MM.1S (cell line): ENCODE results near the gene KHDRBS2.

Experiments
- CTCF ChIP-seq: fragments of 300-600 bp; sonication (generic); IDR thresholded peaks from 2 replicates; pipeline ENCODE4 v1.5.1; 2016; ENCODE audit warnings: antibody characterized with exemption, low read length, mixed read lengths
- EZH2phosphoT487 ChIP-seq: fragments of 300-600 bp; sonication (generic); IDR thresholded peaks from 2 replicates; pipeline ENCODE4 v1.6.1; 2018; ENCODE audit warnings: antibody characterized with exemption, low read length

DNA sequence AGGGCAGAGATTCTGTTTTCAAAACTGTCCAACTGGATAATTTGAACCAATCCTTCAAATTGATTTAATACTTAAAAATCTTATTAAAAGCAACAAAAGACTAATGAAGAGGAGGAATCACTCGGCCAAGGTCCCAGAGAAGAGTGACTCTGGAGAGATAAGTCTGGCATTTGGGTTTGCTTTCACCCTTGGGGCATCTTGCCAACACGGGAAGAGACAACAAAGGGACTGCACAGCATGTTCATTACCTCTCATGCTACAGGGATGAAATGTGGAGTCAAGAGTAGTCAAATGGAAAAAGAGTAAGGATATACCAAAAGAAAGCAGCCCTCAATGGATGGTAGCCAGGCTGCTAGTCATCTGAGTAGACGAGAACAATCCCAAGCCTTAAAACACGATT is 68.2 kb downstream of the KHDRBS2 start:
- TF ChIP-seq CTCF (no peak), EZH2phosphoT487 (no peak)
